ENCODE results near the gene GNRH2.

Gene GNRH2

DNA sequence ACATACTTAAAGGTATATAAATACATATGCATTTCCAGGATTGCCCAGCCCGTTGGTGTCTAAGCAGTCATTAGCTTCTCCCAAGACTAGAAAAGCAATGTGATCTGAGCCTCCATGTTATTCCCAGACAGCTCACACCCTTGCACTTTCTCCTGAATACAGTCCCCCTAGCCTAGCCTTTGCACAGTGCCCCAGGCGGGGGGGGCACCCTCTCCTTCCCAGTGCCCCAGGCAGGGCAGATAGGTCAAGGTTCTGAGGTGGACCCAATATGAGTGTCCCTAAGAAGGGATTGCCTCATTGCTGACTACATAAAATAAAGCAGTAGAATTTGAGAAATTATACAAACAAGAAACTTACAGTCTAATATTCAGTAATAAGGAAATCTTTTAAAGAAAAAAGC lies 15.4 kb upstream of the GNRH2 start:
- DNase-seq, result no peak
- POLR2A ChIA-PET, result no interaction called here
- no peak overlapping the region for H3K4me3 ChIP-seq (ENCODE audit: control insufficient read depth in 1 of 7, extremely low read depth in 1 of 7, insufficient read depth in 4 of 7, low read depth in 2 of 7, low read length in 6 of 7)
- H3K36me3 ChIP-seq (ENCODE audit: control insufficient read depth in 4 of 4, insufficient read depth in 4 of 4, low read length in 3 of 4), result peaks cover 11 to 73% (median 61%) of the 10 kb centered on the region in 4 experiments
- no peaks in the 10 kb centered on the region for H3K9me3 ChIP-seq (ENCODE audit: control extremely low read depth in 1 of 5, control insufficient read depth in 4 of 5, insufficient read depth in 2 of 5, low read depth in 1 of 5, low read length in 4 of 5)
- H3K27ac ChIP-seq (ENCODE audit: insufficient read depth in 1 of 2, low read depth in 1 of 2, low read length in 2 of 2, poor library complexity in 1 of 2, severe bottlenecking in 2 of 2), result no peak overlapping the region
- no CpG with 5 or more reads among the region's 2 CpGs for WGBS (ENCODE audit: insufficient coverage)
- no peaks in the 10 kb centered on the region for H3K4me1 ChIP-seq (ENCODE audit: control extremely low read depth in 1 of 4, control insufficient read depth in 4 of 4, insufficient read depth in 4 of 4, low read length in 3 of 4)
- no peaks in the 10 kb centered on the region for H3K27me3 ChIP-seq (replicated peaks in 2 of 5; ENCODE audit: control insufficient read depth in 4 of 5, insufficient read depth in 5 of 5, low read length in 4 of 5)
- CTCF ChIA-PET, result interaction anchor here (0.6 kb wide), 1 partner anchor 151 kb away, joined by 3 read pairs; no protein-coding TSS in a partner anchor

DNA sequence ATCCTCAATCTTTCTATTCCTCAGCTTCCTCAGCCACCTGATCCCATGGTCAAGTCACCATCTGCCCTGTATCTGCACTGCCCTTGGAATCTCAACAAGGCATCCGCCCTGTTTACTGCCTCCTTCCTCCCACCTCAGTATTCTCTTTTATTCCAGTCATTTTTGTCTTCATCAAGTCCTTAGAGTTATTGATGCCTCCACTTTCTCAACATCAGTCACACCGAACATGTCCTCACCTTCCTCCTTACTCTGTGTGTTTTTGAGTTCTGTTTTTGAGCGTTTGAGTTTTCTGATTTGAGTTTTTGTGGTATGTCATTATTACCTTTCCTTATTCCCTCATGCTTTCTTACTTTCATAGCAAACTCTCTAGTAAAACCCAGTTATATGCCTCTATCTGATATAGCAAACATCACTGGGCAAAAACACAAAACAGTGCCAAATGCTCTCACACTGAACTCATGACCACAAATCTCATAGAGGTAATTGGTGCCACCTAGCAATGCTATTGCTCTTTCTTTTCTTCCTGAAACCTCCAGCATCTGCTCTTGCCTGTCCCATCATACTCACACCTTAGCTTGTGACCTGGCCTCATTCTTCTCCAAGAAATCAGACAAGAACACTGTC lies 11.8 kb upstream of the GNRH2 start:
- Histone ChIP-seq H3K4me3 (ENCODE audit: control insufficient read depth in 1 of 7, extremely low read depth in 1 of 7, insufficient read depth in 4 of 7, low read depth in 2 of 7, low read length in 6 of 7) (no peak overlapping the region), H3K27me3 (replicated peaks in 2 of 5; ENCODE audit: control insufficient read depth in 4 of 5, insufficient read depth in 5 of 5, low read length in 4 of 5) (no peaks in the 10 kb centered on the region), H3K27ac (ENCODE audit: insufficient read depth in 1 of 2, low read depth in 1 of 2, low read length in 2 of 2, poor library complexity in 1 of 2, severe bottlenecking in 2 of 2) (no peak overlapping the region), H3K36me3 (ENCODE audit: control insufficient read depth in 4 of 4, insufficient read depth in 4 of 4, low read length in 3 of 4) (peaks cover 15 to 79% (median 55%) of the 10 kb centered on the region in 4 experiments), H3K9me3 (ENCODE audit: control extremely low read depth in 1 of 5, control insufficient read depth in 4 of 5, insufficient read depth in 2 of 5, low read depth in 1 of 5, low read length in 4 of 5) (no peaks in the 10 kb centered on the region), H3K4me1 (ENCODE audit: control extremely low read depth in 1 of 4, control insufficient read depth in 4 of 4, insufficient read depth in 4 of 4, low read length in 3 of 4) (no peaks in the 10 kb centered on the region)
- ChIA-PET POLR2A (no interaction called here), CTCF (interaction anchor here (1.8 to 2.3 kb wide), 2 partner anchors 11 to 16 kb away, joined by 4 to 9 read pairs; partner anchors contain the start of gene GNRH2)
- 100% methylated on average over 1 of the region's 3 CpGs for WGBS (ENCODE audit: insufficient coverage)
- DNase-seq, result no peak

DNA sequence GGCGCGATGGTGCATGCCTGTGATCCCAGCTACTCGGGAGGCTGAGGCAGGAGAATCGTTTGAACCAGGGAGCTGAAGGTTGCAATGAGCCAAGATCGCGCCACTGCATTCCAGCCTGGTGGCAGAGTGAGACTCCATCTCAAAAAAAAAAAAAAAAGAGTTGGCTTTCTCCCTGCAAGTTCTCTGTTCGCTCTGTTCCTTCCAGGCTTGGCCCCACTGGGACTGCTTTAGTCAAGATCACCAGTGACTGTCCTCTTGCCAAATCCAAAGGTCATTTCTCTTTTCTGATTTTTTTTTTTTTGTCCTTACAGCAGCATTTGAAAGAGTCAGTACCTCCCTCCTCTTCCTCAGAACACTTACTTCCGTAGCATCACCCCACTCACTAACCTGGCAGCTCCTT lies 10.8 kb upstream of the GNRH2 start:
- Histone ChIP-seq H3K27me3 (replicated peaks in 2 of 5; ENCODE audit: control insufficient read depth in 4 of 5, insufficient read depth in 5 of 5, low read length in 4 of 5) (no peaks in the 10 kb centered on the region), H3K4me3 (ENCODE audit: control insufficient read depth in 1 of 7, extremely low read depth in 1 of 7, insufficient read depth in 4 of 7, low read depth in 2 of 7, low read length in 6 of 7) (no peak overlapping the region), H3K36me3 (ENCODE audit: control insufficient read depth in 4 of 4, insufficient read depth in 4 of 4, low read length in 3 of 4) (peaks cover 20 to 79% (median 55%) of the 10 kb centered on the region in 4 experiments), H3K27ac (ENCODE audit: insufficient read depth in 1 of 2, low read depth in 1 of 2, low read length in 2 of 2, poor library complexity in 1 of 2, severe bottlenecking in 2 of 2) (no peak overlapping the region), H3K9me3 (ENCODE audit: control extremely low read depth in 1 of 5, control insufficient read depth in 4 of 5, insufficient read depth in 2 of 5, low read depth in 1 of 5, low read length in 4 of 5) (no peaks in the 10 kb centered on the region), H3K4me1 (ENCODE audit: control extremely low read depth in 1 of 4, control insufficient read depth in 4 of 4, insufficient read depth in 4 of 4, low read length in 3 of 4) (no peaks in the 10 kb centered on the region)
- ChIA-PET CTCF (no interaction called here), POLR2A (interaction anchor here (0.8 kb wide), 1 partner anchor 15 kb away, joined by 3 read pairs; no protein-coding TSS in a partner anchor)
- 100% methylated on average over 4 of the region's 8 CpGs for WGBS (ENCODE audit: insufficient coverage)
- no peak for DNase-seq

DNA sequence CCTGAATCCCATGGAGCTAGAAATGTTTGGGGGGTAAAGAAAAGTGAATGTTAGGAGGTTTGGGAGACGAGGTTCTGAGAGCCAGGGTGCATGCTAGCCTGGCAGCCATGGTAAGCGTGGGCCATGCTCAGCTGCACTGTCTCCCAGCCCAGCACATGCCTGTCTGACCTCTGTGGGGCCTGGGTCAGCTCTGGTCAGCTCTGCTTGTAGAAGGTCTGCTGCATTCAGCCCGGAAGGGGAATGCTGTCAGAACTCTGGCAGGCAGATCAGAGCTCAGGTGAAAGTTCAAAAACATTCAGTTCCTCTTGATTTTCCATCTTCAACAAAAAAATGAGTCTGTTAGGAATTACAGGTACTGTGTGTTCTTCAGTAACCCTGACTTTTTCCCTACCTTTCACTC lies 5.8 kb upstream of the GNRH2 start:
- peaks cover 16 to 76% (median 56%) of the 10 kb centered on the region in 4 experiments for H3K36me3 ChIP-seq (ENCODE audit: control insufficient read depth in 4 of 4, insufficient read depth in 4 of 4, low read length in 3 of 4)
- no peak for DNase-seq
- H3K27me3 ChIP-seq (replicated peaks in 2 of 5; ENCODE audit: control insufficient read depth in 4 of 5, insufficient read depth in 5 of 5, low read length in 4 of 5), result no peaks in the 10 kb centered on the region
- no peaks in the 10 kb centered on the region for H3K4me1 ChIP-seq (ENCODE audit: control extremely low read depth in 1 of 4, control insufficient read depth in 4 of 4, insufficient read depth in 4 of 4, low read length in 3 of 4)
- no peaks in the 10 kb centered on the region for H3K9me3 ChIP-seq (ENCODE audit: control extremely low read depth in 1 of 5, control insufficient read depth in 4 of 5, insufficient read depth in 2 of 5, low read depth in 1 of 5, low read length in 4 of 5)
- no peak overlapping the region for H3K4me3 ChIP-seq (ENCODE audit: control insufficient read depth in 1 of 7, extremely low read depth in 1 of 7, insufficient read depth in 4 of 7, low read depth in 2 of 7, low read length in 6 of 7)
- CTCF ChIA-PET, result interaction anchor here (1.2 kb wide), 1 partner anchor 297 kb away, joined by 4 read pairs; no protein-coding TSS in a partner anchor
- WGBS (ENCODE audit: insufficient coverage), result 100% methylated on average over 2 of the region's 3 CpGs
- POLR2A ChIA-PET, result no interaction called here
- no peak overlapping the region for H3K27ac ChIP-seq (ENCODE audit: insufficient read depth in 1 of 2, low read depth in 1 of 2, low read length in 2 of 2, poor library complexity in 1 of 2, severe bottlenecking in 2 of 2)

DNA sequence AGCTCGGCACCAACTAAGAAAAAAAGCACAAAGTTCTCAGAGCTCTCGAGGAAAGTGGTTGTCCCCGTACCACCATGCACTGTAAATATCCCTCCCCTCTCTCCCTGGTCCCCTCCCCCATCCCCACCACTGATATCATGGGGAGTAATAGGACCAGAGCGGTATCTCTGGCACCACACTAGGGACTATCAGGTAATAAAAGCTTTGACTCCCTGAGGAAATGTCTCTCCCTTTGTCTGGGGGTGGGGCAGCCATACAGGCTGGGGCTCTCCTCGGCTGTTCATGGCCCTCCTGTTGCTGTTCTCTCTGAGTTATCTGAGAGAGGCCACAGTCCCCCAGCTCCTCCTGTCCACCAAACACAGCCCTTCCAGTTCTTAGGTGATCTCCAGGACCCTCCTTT lies 5.0 kb upstream of the GNRH2 start:
- no peak for DNase-seq
- H3K9me3 ChIP-seq (ENCODE audit: control extremely low read depth in 1 of 5, control insufficient read depth in 4 of 5, insufficient read depth in 2 of 5, low read depth in 1 of 5, low read length in 4 of 5), result no peaks in the 10 kb centered on the region
- H3K36me3 ChIP-seq (ENCODE audit: control insufficient read depth in 4 of 4, insufficient read depth in 4 of 4, low read length in 3 of 4), result peaks cover 16 to 68% (median 58%) of the 10 kb centered on the region in 4 experiments
- H3K27ac ChIP-seq (ENCODE audit: insufficient read depth in 1 of 2, low read depth in 1 of 2, low read length in 2 of 2, poor library complexity in 1 of 2, severe bottlenecking in 2 of 2), result no peak overlapping the region
- no peak overlapping the region for H3K4me3 ChIP-seq (ENCODE audit: control insufficient read depth in 1 of 7, extremely low read depth in 1 of 7, insufficient read depth in 4 of 7, low read depth in 2 of 7, low read length in 6 of 7)
- H3K4me1 ChIP-seq (ENCODE audit: control extremely low read depth in 1 of 4, control insufficient read depth in 4 of 4, insufficient read depth in 4 of 4, low read length in 3 of 4), result no peaks in the 10 kb centered on the region
- 93% methylated on average over 2 of the region's 5 CpGs for WGBS (ENCODE audit: insufficient coverage)
- CTCF ChIA-PET, result interaction anchor here (1.2 kb wide), 1 partner anchor 298 kb away, joined by 4 read pairs; no protein-coding TSS in a partner anchor
- H3K27me3 ChIP-seq (replicated peaks in 2 of 5; ENCODE audit: control insufficient read depth in 4 of 5, insufficient read depth in 5 of 5, low read length in 4 of 5), result no peaks in the 10 kb centered on the region
- POLR2A ChIA-PET, result no interaction called here

DNA sequence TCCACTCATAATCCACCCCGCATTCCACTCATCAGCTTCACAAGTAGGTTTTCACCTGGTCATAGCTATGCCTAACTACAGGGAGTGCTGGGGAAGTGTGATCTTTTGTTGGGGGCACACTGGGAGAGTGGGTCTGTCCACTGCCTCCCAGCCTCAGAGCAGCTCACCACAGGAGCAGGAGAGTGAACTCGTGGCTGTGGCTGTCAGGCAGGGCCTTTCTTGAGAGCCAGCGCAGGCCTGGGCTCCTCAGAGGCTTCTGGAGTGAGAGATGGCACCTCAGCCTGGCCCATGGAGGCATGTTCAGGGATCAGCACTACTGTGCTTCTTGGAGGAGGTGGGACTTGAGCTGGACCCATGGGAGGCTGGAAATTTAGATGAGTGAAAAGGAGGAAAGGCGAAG lies 4.0 kb upstream of the GNRH2 start:
- H3K9me3 ChIP-seq (ENCODE audit: control extremely low read depth in 1 of 5, control insufficient read depth in 4 of 5, insufficient read depth in 2 of 5, low read depth in 1 of 5, low read length in 4 of 5), result no peaks in the 10 kb centered on the region
- ChIA-PET POLR2A (no interaction called here), CTCF (no interaction called here)
- DNase-seq, result no peak
- no peak overlapping the region for H3K27ac ChIP-seq (ENCODE audit: insufficient read depth in 1 of 2, low read depth in 1 of 2, low read length in 2 of 2, poor library complexity in 1 of 2, severe bottlenecking in 2 of 2)
- no peak overlapping the region for H3K4me3 ChIP-seq (ENCODE audit: control insufficient read depth in 1 of 7, extremely low read depth in 1 of 7, insufficient read depth in 4 of 7, low read depth in 2 of 7, low read length in 6 of 7)
- peaks cover 0 to 3% (median 3%) of the 10 kb centered on the region in 4 experiments for H3K4me1 ChIP-seq (ENCODE audit: control extremely low read depth in 1 of 4, control insufficient read depth in 4 of 4, insufficient read depth in 4 of 4, low read length in 3 of 4)
- WGBS (ENCODE audit: insufficient coverage), result 100% methylated on average over 2 of the region's 4 CpGs
- no peaks in the 10 kb centered on the region for H3K27me3 ChIP-seq (replicated peaks in 2 of 5; ENCODE audit: control insufficient read depth in 4 of 5, insufficient read depth in 5 of 5, low read length in 4 of 5)
- peaks cover 16 to 64% (median 56%) of the 10 kb centered on the region in 4 experiments for H3K36me3 ChIP-seq (ENCODE audit: control insufficient read depth in 4 of 4, insufficient read depth in 4 of 4, low read length in 3 of 4)

DNA sequence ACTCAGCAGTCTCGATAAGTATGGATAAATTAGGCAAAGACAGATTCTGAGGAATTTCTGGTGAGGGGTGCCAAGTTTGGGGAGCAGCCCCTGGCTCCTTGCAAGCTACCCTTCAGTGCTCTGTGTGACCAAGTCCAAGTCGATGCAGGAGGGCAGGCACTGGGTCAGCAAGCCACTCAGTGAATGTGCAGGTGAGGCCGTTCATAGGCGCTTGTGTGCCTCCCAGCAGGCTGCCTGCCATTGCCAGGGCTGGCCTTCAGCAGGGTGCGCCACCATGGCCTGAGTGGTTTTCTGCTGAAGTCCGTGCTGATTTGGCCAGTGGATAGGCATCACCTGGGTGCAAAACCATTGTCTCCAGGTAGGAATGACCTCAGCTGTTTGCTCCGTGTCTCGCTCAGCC lies 3.3 kb upstream of the GNRH2 start:
- DNase-seq, result no peak
- peaks cover 2 to 9% (median 9%) of the 10 kb centered on the region in 4 experiments for H3K4me1 ChIP-seq (ENCODE audit: control extremely low read depth in 1 of 4, control insufficient read depth in 4 of 4, insufficient read depth in 4 of 4, low read length in 3 of 4)
- ChIA-PET POLR2A (no interaction called here), CTCF (no interaction called here)
- no peak overlapping the region for H3K4me3 ChIP-seq (ENCODE audit: control insufficient read depth in 1 of 7, extremely low read depth in 1 of 7, insufficient read depth in 4 of 7, low read depth in 2 of 7, low read length in 6 of 7)
- H3K36me3 ChIP-seq (ENCODE audit: control insufficient read depth in 4 of 4, insufficient read depth in 4 of 4, low read length in 3 of 4), result peaks cover 12 to 58% (median 53%) of the 10 kb centered on the region in 4 experiments
- H3K9me3 ChIP-seq (ENCODE audit: control extremely low read depth in 1 of 5, control insufficient read depth in 4 of 5, insufficient read depth in 2 of 5, low read depth in 1 of 5, low read length in 4 of 5), result no peaks in the 10 kb centered on the region
- H3K27ac ChIP-seq (ENCODE audit: insufficient read depth in 1 of 2, low read depth in 1 of 2, low read length in 2 of 2, poor library complexity in 1 of 2, severe bottlenecking in 2 of 2), result no peak overlapping the region
- no peaks in the 10 kb centered on the region for H3K27me3 ChIP-seq (replicated peaks in 2 of 5; ENCODE audit: control insufficient read depth in 4 of 5, insufficient read depth in 5 of 5, low read length in 4 of 5)
- WGBS (ENCODE audit: insufficient coverage), result 98% methylated on average over 7 of the region's 8 CpGs

All from common myeloid progenitor, CD34-positive (primary cell).